ENCODE data around the gene BIRC2.

The BIRC2 gene

GRCh38 chr11:102416976-102417375, 70.0 kb downstream of the BIRC2 start:
- H3K4me1 ChIP-seq (ENCODE audit: control insufficient read depth in 1 of 2, insufficient read depth in 1 of 2, low read depth in 1 of 2, low read length in 1 of 2): no peaks in the 10 kb centered on the region

GRCh38 chr11:102419181-102419580, 72.2 kb downstream of the BIRC2 start:
- no peak for TF ChIP-seq CTCF (IDR thresholded peaks at IDR 0.05)
- no peaks in the 10 kb centered on the region for H3K4me1 ChIP-seq (ENCODE audit: control insufficient read depth in 1 of 2, insufficient read depth in 1 of 2, low read depth in 1 of 2, low read length in 1 of 2)
- no peak overlapping the region for H3K27ac ChIP-seq
- no peaks in the 10 kb centered on the region for H3K9me3 ChIP-seq
- H3K27me3 ChIP-seq: no peaks in the 10 kb centered on the region
- no peaks in the 10 kb centered on the region for H3K36me3 ChIP-seq
- H3K4me3 ChIP-seq (ENCODE audit: low read depth in 1 of 2, low read length in 1 of 2): no peak overlapping the region

More at GRCh38 chr11:102416976-102417375, 70.0 kb downstream of the BIRC2 start:
- Histone ChIP-seq H3K4me3 (ENCODE audit: low read depth in 1 of 2, low read length in 1 of 2) (no peak overlapping the region), H3K36me3 (no peaks in the 10 kb centered on the region), H3K9me3 (no peaks in the 10 kb centered on the region), H3K27ac (no peak overlapping the region), H3K27me3 (no peaks in the 10 kb centered on the region)
- TF ChIP-seq CTCF (IDR thresholded peaks at IDR 0.05): no peak

- no peak overlapping the region for H3K27ac ChIP-seq
- H3K9me3 ChIP-seq: no peaks in the 10 kb centered on the region
- no peak for TF ChIP-seq CTCF (IDR thresholded peaks at IDR 0.05)
- no peak overlapping the region for H3K4me3 ChIP-seq (ENCODE audit: low read depth in 1 of 2, low read length in 1 of 2)
- H3K4me1 ChIP-seq (ENCODE audit: control insufficient read depth in 1 of 2, insufficient read depth in 1 of 2, low read depth in 1 of 2, low read length in 1 of 2): peaks cover 0 to 1% of the 10 kb centered on the region in 2 experiments
- no peaks in the 10 kb centered on the region for H3K27me3 ChIP-seq
- H3K36me3 ChIP-seq: no peaks in the 10 kb centered on the region
Observed at GRCh38 chr11:102420547-102420946, 73.5 kb downstream of the BIRC2 start.

GRCh38 chr11:102421261-102421660, 74.2 kb downstream of the BIRC2 start:
- H3K27ac ChIP-seq: no peak overlapping the region
- H3K27me3 ChIP-seq: no peaks in the 10 kb centered on the region
- no peaks in the 10 kb centered on the region for H3K9me3 ChIP-seq
- H3K4me1 ChIP-seq (ENCODE audit: control insufficient read depth in 1 of 2, insufficient read depth in 1 of 2, low read depth in 1 of 2, low read length in 1 of 2): peaks cover 6% of the 10 kb centered on the region in 2 experiments
- no peaks in the 10 kb centered on the region for H3K36me3 ChIP-seq
- H3K4me3 ChIP-seq (ENCODE audit: low read depth in 1 of 2, low read length in 1 of 2): no peak overlapping the region
- no peak for TF ChIP-seq CTCF (IDR thresholded peaks at IDR 0.05)

- Histone ChIP-seq H3K9me3 (no peaks in the 10 kb centered on the region), H3K4me3 (ENCODE audit: low read depth in 1 of 2, low read length in 1 of 2) (no peak overlapping the region), H3K4me1 (ENCODE audit: control insufficient read depth in 1 of 2, insufficient read depth in 1 of 2, low read depth in 1 of 2, low read length in 1 of 2) (peaks cover 10 to 11% of the 10 kb centered on the region in 2 experiments), H3K27ac (no peak overlapping the region), H3K36me3 (no peaks in the 10 kb centered on the region), H3K27me3 (no peaks in the 10 kb centered on the region)
- TF ChIP-seq CTCF (IDR thresholded peaks at IDR 0.05): no peak
Observed at GRCh38 chr11:102422817-102423712, 76.1 kb downstream of the BIRC2 start.

Measured in neutrophil (primary cell).